ENCODE results near the gene GFPT2. TPM values are rescaled to one million over a fixed set of nuclear protein-coding genes. Genes with fewer than 3 reads are reported as not detected.

GFPT2 gene
- 10 to 100 TPM; 75.4 to 83.3 TPM for total RNA-seq
- long read RNA-seq, donor 1, transcript GFPT2-201 (19 exons, 3,093 nt): major isoform, 43 of 72 reads
- long read RNA-seq, donor 1, partial matches to known transcripts: 12 of 72 reads
- long read RNA-seq, donor 1, other reads (novel, unspliced or antisense): 17 of 72 reads
- long read RNA-seq, donor 2, transcript GFPT2-201 (19 exons, 3,093 nt): major isoform, 117 of 186 reads
- long read RNA-seq, donor 2, partial matches to known transcripts: 25 of 186 reads
- long read RNA-seq, donor 2, other reads (novel, unspliced or antisense): 44 of 186 reads

DNA sequence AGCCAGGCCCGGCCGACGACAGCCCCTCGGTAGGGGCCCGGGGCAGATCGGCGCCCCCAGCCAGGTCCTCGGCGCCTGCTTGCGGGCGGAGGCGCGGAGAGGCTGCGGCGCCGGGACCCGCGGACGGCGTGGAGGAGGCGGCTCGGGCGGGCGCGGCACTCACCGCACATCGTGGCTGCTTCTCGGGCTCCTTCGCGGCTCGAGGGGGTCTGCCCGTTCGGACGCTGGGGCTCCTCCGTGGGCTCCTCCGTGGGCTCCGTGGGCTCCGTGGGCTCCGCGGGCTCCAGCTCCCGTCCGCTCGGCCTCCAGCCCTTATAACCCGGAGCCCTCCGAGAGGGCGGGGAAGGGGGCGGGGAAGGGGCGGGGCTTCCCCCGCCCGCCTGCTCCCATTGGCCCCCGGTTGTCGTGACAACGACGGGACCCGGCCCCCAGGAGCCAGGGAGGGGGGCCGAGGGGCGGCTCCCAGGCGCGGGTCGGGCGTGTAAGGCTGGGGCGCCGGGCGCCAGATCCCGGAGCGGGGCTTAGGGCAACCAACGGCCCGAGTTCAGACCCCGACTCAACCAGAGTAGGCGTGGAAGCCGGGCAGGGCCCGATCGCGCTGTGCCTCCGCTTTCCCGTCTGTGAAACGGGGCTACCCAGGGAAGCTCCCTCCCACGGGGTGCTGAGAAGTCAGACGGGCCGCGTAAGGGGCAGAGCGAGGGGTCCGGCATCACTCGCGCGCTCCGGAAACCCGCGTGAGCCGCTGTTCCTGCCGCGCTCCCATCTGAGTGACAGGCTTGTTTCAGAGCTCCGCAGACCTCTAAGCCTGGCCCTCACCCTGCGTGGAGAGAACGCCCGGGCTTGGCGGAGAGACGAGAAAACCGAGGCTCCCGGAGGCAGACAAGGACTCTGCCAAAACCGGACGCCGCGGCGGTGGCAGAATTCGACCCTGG, at the start of gene GFPT2:
Gene GFPT2, minus strand, starts transcription at position 289 of the 932 bp plus-strand sequence. Its CDS starts 119 bp downstream, at position 170.
- DNase-seq (ENCODE audit: low spot score): peak; percentile 94
- intact Hi-C loops (cut with DNase I): no loop called here

DNA sequence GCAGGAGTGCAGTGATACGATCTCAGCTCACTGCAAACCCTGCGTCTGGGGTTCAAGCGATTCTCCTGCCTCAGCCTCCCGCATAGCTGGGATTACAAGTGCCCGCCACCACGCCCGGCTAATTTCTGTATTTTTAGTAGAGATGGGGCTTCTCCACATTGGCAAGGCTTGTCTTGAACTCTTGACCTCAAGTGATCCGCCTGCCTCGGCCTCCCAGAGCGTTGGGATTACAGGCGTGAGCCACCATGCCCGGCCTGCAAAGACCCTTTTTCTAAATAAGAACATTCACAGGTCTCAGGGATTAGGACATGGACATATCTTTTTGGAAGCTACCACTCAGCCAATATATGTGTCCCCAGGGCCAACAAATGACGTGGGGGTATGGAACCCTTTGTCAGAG, 49.6 kb upstream of the GFPT2 start:
- DNase-seq (ENCODE audit: low spot score): peak; percentile 57
- intact Hi-C loops (cut with DNase I): no loop called here

DNA sequence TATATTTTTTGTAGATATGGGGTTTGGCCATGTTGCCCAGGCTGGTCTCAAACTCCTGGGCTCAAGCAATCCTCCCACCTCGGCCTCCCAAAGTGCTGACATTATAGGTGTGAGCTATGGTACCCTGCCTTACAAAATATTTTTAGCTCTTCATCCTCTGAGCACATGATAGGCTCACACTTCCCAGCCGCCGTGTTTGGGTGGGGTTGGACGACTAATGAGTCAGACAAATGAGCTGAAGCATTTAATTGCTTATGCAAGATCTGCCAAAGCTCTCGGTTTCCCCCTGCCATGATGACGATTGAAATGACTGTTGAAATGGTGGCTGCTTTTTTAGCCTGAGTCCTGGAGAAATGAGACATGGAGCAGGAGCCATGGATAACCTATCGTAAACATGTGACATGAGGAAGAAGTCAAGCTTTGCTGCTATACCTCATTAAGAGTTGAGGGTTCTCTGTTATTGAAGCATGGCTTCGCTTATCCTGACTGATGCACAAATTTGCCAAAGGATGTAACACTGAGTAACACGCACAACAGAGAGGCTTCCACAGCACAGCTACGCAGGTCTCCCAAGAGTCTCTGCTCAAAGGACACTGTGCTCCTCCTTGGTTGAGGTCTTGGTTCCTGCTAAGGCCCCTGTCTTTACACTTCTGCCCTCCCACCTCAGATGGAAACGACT, 48.2 kb upstream of the GFPT2 start:
- peak; percentile 34 for DNase-seq (ENCODE audit: low spot score)

GRCh38 chr5:180400416-180400815, 47.3 kb upstream of the GFPT2 start:
- intact Hi-C loops (cut with DNase I): no loop called here
- peak; percentile 44 for DNase-seq (ENCODE audit: low spot score)

More for the DNA sequence above, 48.2 kb upstream of the GFPT2 start:
- intact Hi-C loops (cut with DNase I): no loop called here

GRCh38 chr5:180399401-180400215, 46.5 kb upstream of the GFPT2 start:
- DNase-seq (ENCODE audit: low spot score): peak; percentile 82
- intact Hi-C loops (cut with DNase I): no loop called here

DNA sequence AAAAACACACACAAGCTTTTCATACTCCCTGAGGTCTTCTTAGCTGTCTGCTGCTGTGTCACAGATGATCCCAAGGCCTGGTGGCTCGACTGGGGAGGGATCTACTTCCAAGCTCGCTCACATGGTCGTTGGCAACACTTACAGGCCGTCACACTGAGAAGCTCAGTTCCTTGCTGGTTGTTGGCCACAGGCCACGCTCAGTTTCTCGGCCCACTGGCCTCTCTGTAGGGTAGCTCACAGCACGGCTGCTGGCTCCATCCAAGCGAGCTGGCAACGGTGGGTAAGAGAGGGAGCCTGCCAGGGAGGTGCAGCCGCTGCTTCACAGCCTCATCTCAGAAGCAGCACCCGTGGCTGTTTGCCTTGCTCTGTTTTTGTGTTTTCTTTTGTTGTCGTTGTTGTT, 43.8 kb upstream of the GFPT2 start:
- intact Hi-C loops (cut with DNase I): no loop called here
- DNase-seq (ENCODE audit: low spot score): peak; percentile 38

DNA sequence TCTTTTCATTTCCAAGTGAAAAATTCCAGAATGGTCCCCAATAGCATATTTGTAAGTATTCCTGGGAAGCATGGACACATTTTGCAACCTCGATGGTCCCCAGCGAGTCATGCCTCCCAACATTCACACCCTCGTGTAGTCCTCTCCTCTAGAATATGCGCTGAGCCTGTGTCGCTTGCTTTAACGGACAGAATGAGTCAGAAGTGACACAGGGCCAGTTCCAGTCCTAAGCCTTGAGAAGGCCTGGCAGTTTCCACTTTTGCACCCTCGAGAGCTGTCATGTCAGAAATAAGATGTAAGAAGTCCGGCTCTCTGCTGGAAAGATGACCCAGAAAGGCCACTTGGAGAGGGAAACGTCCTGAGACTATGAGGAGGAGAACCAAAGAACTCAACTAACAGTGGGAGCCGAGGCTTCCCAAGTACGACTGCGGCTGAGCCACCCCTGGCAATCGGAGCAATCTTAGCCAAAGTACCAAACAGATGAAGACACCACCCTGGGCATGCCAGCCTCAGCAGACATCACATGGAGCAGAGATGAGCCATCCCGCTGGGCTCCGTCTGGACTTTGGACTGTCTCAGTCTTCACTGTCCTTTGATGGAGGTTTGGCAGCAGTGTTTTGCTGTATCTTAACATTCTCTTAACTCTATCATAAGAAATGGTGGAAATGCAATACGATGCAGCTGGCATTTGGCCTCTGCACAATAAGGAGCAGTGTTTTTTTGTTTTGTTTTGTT, 42.6 kb upstream of the GFPT2 start:
- DNase-seq (ENCODE audit: low spot score): peak; percentile 82
- intact Hi-C loops (cut with DNase I): no loop called here

DNA sequence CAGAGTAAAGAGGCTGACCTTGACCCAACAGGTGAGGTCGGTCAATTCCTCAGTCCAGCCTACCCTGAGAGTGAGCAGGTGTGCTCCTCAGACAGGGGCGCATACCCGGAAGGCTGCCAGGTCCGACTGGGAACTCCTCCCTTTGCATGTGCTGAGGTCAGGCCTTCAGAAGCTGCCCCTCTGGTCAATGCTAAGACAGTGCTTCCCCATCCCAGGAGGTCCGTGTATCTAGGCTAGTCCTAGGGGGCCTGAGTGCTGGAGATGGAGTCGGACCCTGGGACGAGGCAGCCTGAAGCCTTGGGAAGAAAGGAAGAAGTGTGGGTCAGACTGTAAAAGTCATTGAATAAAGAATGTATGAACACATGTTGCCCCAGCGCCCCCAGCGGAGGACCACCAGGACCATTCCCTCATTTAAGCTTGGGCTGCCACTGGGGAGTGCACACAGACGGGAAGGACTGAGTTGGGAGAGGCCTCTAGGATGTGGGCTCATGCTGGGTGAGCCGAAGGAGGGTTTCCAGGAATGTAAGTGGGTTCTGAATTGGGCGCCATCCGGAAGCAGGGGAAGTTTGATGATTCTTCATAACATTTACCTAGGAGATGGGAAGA, 41.0 kb upstream of the GFPT2 start:
- peak; percentile 67 for DNase-seq (ENCODE audit: low spot score)
- intact Hi-C loops (cut with DNase I): no loop called here

GRCh38 chr5:180391276-180391675, 38.1 kb upstream of the GFPT2 start:
- peak; percentile 71 for DNase-seq (ENCODE audit: low spot score)
- intact Hi-C loops (cut with DNase I): no loop called here

DNA sequence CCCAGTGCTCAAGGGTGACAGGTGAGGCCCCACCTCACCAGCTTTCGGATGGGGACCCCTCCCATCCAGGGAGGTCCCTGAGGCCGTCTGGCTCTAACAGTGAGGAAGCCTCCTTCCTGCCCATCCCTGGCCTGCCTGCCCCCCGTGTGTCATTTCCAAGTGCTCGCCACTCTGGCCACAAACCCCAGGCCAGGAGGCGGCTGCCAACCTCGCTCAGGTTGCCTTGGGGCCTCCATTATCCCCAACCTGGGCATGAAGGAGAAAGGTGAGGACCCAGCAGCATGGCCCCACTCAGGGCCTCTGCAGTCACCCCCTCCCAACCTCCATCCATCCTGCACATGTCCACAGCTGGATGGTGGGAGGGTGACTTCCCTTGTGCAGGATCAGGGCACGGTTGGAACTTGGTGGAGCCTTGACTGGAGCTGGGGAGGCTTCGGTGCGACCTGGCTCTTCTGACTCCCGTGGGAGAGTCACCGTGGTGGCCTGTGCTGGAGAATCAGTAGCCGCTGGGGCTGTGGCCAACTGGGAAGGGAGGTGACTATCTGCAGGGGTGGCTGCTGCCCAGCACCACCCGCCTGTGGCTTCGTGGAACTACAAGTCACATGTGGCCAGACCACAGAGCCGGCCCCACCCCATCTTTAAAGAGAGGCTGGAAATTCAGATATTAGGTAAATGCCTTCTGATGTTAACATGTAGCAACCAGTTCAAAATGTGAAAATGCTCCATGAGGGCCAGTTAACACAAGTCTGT, 37.5 kb upstream of the GFPT2 start:
- intact Hi-C loops (cut with DNase I): no loop called here
- DNase-seq (ENCODE audit: low spot score): peak; percentile 86

GRCh38 chr5:180389252-180390101, 36.3 kb upstream of the GFPT2 start:
- intact Hi-C loops (cut with DNase I): no loop called here
- peak; percentile 87 for DNase-seq (ENCODE audit: low spot score)

DNA sequence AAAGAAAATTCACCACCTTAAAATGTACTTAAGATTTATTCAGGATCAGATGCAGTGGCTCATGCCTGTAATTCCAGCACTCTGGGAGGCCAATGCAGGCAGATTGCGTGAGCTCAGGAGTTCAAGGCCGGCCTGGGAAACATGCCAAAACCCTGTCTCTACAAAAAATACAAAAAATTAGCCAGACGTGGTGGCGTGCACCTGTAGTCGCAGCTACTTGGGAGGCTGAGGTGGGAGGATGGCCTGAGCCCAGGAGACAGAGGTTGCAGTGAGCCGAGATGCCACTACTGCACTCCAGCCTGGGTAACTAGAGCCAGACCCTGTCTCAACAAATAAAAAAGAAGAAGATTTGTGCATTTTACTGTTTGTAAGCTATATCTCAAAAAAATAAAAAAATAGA, 34.7 kb upstream of the GFPT2 start:
- intact Hi-C loops (cut with DNase I): no loop called here
- peak; percentile 37 for DNase-seq (ENCODE audit: low spot score)

DNA sequence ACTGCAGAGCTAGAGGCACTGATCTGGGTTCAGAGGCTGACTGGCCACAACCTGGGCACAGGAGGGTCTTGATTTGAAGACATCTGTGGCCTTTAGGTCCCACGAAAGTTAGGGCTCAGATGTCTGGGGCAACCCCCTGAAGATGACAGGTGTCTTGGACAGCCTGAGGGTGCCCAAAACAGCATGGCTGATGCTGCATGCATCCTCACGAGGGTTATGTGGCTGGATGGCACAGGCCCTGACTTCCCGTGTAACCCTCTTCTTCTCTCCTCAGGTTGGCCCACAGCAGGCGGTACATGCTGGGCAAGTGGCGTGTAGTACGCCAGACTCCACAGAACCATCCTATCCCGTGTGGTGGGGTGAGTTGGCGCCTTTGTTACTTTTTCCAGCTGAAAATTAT, 29.8 kb upstream of the GFPT2 start:
- intact Hi-C loops (cut with DNase I): no loop called here
- no peak for DNase-seq (ENCODE audit: low spot score)

DNA sequence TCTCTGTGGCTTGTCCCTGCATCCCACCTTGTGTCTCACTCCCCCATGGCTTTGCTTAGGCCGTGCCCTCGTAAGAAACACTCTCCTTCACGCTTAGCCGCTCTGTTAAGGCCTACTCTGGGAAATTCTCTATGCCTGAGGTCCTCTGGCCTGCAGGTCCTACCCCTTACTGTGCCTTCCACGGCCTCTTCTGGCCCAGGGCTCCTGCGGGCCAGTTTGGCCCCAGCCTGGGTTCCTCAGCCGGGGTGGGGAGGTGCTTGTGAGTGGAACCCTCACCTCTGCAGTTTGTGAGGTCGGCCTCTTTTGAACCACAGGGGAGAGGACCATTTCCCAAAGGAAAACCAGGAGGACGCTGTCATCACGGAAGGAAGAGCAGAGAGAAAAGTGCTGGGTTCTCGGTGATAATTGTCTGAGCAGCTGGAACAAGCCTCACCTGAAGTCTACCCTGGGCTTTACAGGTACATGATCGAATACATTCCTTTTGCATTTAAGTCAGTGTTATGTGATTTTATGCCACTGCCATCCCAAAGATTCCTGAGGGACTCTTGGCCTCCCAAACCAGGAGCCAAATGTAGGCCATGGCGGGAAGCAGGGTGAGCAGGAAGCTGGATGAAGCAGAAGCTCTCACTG, 28.8 kb upstream of the GFPT2 start:
- no peak for DNase-seq (ENCODE audit: low spot score)
- intact Hi-C loops (cut with DNase I): no loop called here

- no peak for DNase-seq (ENCODE audit: low spot score)
- intact Hi-C loops (cut with DNase I): no loop called here
Observed at GRCh38 chr5:180381428-180381827, 28.3 kb upstream of the GFPT2 start.

- DNase-seq (ENCODE audit: low spot score): no peak
- intact Hi-C loops (cut with DNase I): no loop called here
Observed at GRCh38 chr5:180380856-180381255, 27.7 kb upstream of the GFPT2 start.
